Measurements from ENCODE around the gene LSAMP. TPM values are rescaled to one million over a fixed set of nuclear protein-coding genes. Genes with fewer than 3 reads are reported as not detected.

Gene LSAMP
- total and polyA plus RNA-seq, 2 donors (not counting 3 experiments of a cell fraction or from before 2014, with no cell fraction given): not detected

DNA sequence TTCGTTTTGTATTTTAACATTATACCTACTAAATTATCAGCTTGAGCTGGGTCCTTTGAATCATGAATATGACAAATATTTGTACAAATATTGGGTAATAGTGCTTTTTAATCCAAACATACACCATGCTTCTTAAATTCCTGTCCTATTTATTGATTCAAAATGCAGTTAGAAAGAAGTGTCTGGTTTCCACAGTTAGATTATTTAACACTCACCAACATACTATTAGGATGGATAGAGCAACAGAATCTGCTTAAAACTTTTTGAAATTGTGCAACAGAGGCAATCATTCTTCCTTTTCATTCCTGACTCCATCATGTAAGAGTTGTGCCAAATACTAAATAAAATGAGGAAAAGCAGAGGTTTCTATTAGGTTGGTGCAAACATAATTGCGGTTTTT lies 281.2 kb downstream of the LSAMP start:
- CTCF ChIA-PET: no interaction called here
- no TSS peak for BruUV-seq (replicated peaks)
- no peak for DNase-seq (ENCODE audit: low read depth, low spot score)

DNA sequence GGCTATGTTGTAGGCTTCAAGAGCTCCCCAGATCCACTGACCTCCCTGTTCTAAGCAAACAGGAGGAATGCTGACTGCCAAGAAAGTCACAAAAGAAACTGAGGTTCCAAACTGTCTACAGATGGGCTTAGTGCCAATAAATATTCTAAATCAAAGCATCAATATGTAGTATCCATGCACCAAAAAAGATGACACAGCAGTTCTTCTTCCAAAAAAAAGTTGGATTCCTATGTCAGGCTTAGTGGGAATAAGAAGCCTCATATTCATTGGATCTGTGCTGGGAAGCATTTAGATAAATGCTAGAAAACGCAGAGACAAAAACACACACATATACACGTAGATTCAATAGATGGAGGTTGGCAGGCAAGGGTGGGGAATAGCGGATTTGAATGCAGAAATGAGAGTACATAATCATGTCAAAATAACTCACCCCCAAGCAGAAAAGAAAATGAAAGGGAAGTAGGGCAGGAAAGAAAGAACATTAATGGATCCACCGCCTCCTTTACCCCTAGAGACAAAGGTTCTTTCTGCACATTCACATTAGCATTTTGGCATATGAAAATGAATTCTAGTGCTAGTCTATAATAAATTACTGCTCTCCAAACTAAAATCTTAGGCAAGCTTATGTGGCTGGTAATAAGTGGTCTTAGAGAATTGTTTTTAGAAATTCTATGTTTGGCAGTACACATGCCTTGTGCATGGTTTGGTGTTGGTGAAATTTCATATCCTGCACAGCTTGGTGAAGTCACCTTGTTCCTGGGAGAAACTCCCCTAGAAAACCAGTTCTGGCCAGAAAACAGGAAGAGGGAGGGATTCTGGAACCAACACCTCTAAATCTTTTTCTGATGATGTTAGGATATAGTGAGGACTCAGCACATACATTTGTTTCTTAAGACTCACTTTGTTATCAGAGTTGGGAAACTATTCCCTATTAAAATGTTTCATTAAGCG lies 283.4 kb downstream of the LSAMP start:
- CTCF ChIA-PET: no interaction called here
- H3K4me2 ChIP-seq (ENCODE audit: insufficient read depth, low read length): no peak overlapping the region
- DNase-seq (ENCODE audit: low read depth, low spot score) (no peak), FAIRE-seq (no peak)
- POLR2A ChIA-PET: no interaction called here
- no peak overlapping the region for H3K27ac ChIP-seq (ENCODE audit: insufficient read depth, low read depth, low read length)
- H4K20me1 ChIP-seq (replicated peaks; ENCODE audit: control insufficient read depth, extremely low read depth, insufficient read depth, low read length): no peaks in the 10 kb centered on the region
- dilution Hi-C loops (cut with MboI; ENCODE audit: extremely low pct_ligation_motif_present, low sequenced_read_pairs) (no loop called here), intact Hi-C loops (cut with micrococcal nuclease) (no loop called here)
- BruUV-seq (replicated peaks): no TSS peak
- no peaks in the 10 kb centered on the region for H3K9me3 ChIP-seq (replicated peaks; ENCODE audit: control insufficient read depth, insufficient read depth, low read length)
- H3K4me3 ChIP-seq (replicated peaks in 1 of 3; ENCODE audit: insufficient read depth in 1 of 3, low read depth in 1 of 3, low read length in 3 of 3): no peak overlapping the region
- no peak overlapping the region for H2AFZ ChIP-seq (ENCODE audit: low read depth, low read length)
- no peaks in the 10 kb centered on the region for H3K9me1 ChIP-seq (replicated peaks; ENCODE audit: control insufficient read depth, extremely low read depth, insufficient read depth, low read length)
- no peaks in the 10 kb centered on the region for H3K4me1 ChIP-seq (ENCODE audit: control insufficient read depth, extremely low read depth, insufficient read depth, low read length)
- TF ChIP-seq GATA2 (IDR thresholded peaks at IDR 0.05; ENCODE audit: insufficient read depth, insufficient read length, low read depth, low read length): no peak
- no peak for TF ChIP-seq CTCF (IDR thresholded peaks at IDR 0.05; ENCODE audit: extremely low read depth in 1 of 2, insufficient read depth in 1 of 2, low read depth in 1 of 2, low read length in 2 of 2)
- no peak for TF ChIP-seq MYC (IDR thresholded peaks at IDR 0.05; ENCODE audit: low read depth, low read length)
- H3K36me3 ChIP-seq (ENCODE audit: control insufficient read depth in 2 of 2, extremely low read depth in 1 of 2, insufficient read depth in 2 of 2, low read length in 2 of 2): no peaks in the 10 kb centered on the region
- no peaks in the 10 kb centered on the region for H3K79me2 ChIP-seq (ENCODE audit: control insufficient read depth, insufficient read depth, low read length)
- H3K9ac ChIP-seq (replicated peaks; ENCODE audit: extremely low read depth, insufficient read depth, low read length): no peak overlapping the region
- no peaks in the 10 kb centered on the region for H3K27me3 ChIP-seq (ENCODE audit: control insufficient read depth in 2 of 2, insufficient read depth in 2 of 2, low read length in 2 of 2)

More for the DNA sequence above, 281.2 kb downstream of the LSAMP start:
- TF ChIP-seq FOS (IDR thresholded peaks at IDR 0.05; ENCODE audit: borderline replicate concordance, insufficient read depth, low read length) (no peak), JUN (IDR thresholded peaks at IDR 0.05; ENCODE audit: borderline replicate concordance, insufficient read depth, insufficient read length, low read depth) (no peak), MYC (IDR thresholded peaks at IDR 0.05; ENCODE audit: low read depth, low read length) (no peak), GATA2 (IDR thresholded peaks at IDR 0.05; ENCODE audit: insufficient read depth, insufficient read length, low read depth, low read length) (no peak), POLR2AphosphoS5 (IDR thresholded peaks at IDR 0.05; ENCODE audit: insufficient read depth, low read depth, low read length) (no peak)
- dilution Hi-C loops (cut with MboI; ENCODE audit: extremely low pct_ligation_motif_present, low sequenced_read_pairs): no loop called here
- Histone ChIP-seq H3K27ac (ENCODE audit: insufficient read depth, low read depth, low read length) (no peak overlapping the region), H3K27me3 (ENCODE audit: control insufficient read depth in 2 of 2, insufficient read depth in 2 of 2, low read length in 2 of 2) (no peaks in the 10 kb centered on the region), H3K9me3 (replicated peaks; ENCODE audit: control insufficient read depth, insufficient read depth, low read length) (no peaks in the 10 kb centered on the region), H3K4me3 (replicated peaks in 1 of 3; ENCODE audit: insufficient read depth in 1 of 3, low read depth in 1 of 3, low read length in 3 of 3) (no peak overlapping the region), H3K4me1 (ENCODE audit: control insufficient read depth, extremely low read depth, insufficient read depth, low read length) (no peaks in the 10 kb centered on the region), H2AFZ (ENCODE audit: low read depth, low read length) (no peak overlapping the region), H3K36me3 (ENCODE audit: control insufficient read depth in 2 of 2, extremely low read depth in 1 of 2, insufficient read depth in 2 of 2, low read length in 2 of 2) (no peaks in the 10 kb centered on the region), H3K9me1 (replicated peaks; ENCODE audit: control insufficient read depth, extremely low read depth, insufficient read depth, low read length) (no peaks in the 10 kb centered on the region), H3K79me2 (ENCODE audit: control insufficient read depth, insufficient read depth, low read length) (no peaks in the 10 kb centered on the region), H3K9ac (replicated peaks; ENCODE audit: extremely low read depth, insufficient read depth, low read length) (no peak overlapping the region), H4K20me1 (replicated peaks; ENCODE audit: control insufficient read depth, extremely low read depth, insufficient read depth, low read length) (no peaks in the 10 kb centered on the region), H3K4me2 (ENCODE audit: insufficient read depth, low read length) (no peak overlapping the region)
- intact Hi-C loops (cut with micrococcal nuclease): no loop called here
- FAIRE-seq: no peak
- POLR2A ChIA-PET: no interaction called here
